Measurements from ENCODE around the gene GGA1. TPM values are rescaled to one million over a fixed set of nuclear protein-coding genes. Genes with fewer than 3 reads are reported as not detected.

The GGA1 gene
- total RNA-seq, 2 experiments from 2014 or later = 57.0 to 60.9 TPM

DNA sequence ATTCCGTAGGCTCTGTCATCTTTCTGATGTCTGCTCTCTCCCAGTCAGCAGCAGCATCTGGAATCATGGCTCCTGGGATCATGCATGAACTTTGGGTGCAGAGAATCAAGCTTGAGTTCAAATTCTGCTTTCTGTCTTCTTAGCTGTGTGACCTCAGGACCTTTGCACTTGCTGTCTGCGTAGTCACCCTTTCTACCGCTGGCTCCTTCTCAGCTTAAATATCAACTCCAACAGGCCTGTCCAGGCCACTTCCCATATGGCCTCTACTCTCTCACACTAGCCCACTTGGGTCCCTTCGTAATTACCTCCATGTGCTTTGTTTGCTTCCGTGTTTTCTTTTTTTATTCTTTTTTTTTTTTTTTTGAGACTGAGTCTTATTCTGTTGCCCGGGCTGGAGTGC, 4.6 kb upstream of the GGA1 start:
- no peak overlapping the region for H3K27ac ChIP-seq (ENCODE audit: low read depth in 1 of 2, low read length in 2 of 2)
- H3K36me3 ChIP-seq (ENCODE audit: insufficient read depth, low read length) = no peaks in the 10 kb centered on the region
- no peak for ATAC-seq (ENCODE audit: poor library complexity)
- POLR2A ChIA-PET = interaction anchor here (1.4 kb wide), 1 partner anchor 12 kb away, joined by 7 read pairs; no protein-coding TSS in a partner anchor
- H3K27me3 Mint-ChIP-seq = no peaks in the 10 kb centered on the region
- no peak for DNase-seq
- peaks cover 46% of the 10 kb centered on the region for H3K4me1 ChIP-seq (ENCODE audit: insufficient read depth, low read length)
- H3K27me3 ChIP-seq (ENCODE audit: control insufficient read depth in 1 of 2, insufficient read depth in 2 of 2, low read length in 2 of 2) = no peaks in the 10 kb centered on the region
- H3K36me3 Mint-ChIP-seq (ENCODE audit: low read depth) = peaks cover 7% of the 10 kb centered on the region
- H3K4me1 Mint-ChIP-seq (ENCODE audit: low read depth) = peaks cover 61% of the 10 kb centered on the region
- H3K27ac Mint-ChIP-seq = peak overlapping the region; percentile 9
- TF ChIP-seq, protein P1, sequence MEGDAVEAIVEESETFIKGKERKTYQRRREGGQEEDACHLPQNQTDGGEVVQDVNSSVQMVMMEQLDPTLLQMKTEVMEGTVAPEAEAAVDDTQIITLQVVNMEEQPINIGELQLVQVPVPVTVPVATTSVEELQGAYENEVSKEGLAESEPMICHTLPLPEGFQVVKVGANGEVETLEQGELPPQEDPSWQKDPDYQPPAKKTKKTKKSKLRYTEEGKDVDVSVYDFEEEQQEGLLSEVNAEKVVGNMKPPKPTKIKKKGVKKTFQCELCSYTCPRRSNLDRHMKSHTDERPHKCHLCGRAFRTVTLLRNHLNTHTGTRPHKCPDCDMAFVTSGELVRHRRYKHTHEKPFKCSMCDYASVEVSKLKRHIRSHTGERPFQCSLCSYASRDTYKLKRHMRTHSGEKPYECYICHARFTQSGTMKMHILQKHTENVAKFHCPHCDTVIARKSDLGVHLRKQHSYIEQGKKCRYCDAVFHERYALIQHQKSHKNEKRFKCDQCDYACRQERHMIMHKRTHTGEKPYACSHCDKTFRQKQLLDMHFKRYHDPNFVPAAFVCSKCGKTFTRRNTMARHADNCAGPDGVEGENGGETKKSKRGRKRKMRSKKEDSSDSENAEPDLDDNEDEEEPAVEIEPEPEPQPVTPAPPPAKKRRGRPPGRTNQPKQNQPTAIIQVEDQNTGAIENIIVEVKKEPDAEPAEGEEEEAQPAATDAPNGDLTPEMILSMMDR (IDR thresholded peaks at IDR 0.05) = no peak
- H3K4me3 ChIP-seq (ENCODE audit: low read length) = no peak overlapping the region
- no peak overlapping the region for H3K4me3 Mint-ChIP-seq
- CTCF ChIA-PET = interaction anchor here (0.7 to 6.0 kb wide), 2 partner anchors 12 to 482 kb away, joined by 3 to 70 read pairs; no protein-coding TSS in a partner anchor
- H3K9me3 Mint-ChIP-seq = no peaks in the 10 kb centered on the region
- intact Hi-C loops (cut with DNase I, micrococcal nuclease) = no loop called here
- H3K9me3 ChIP-seq (ENCODE audit: control insufficient read depth in 1 of 2, insufficient read depth in 1 of 2, low read length in 2 of 2) = no peaks in the 10 kb centered on the region

DNA sequence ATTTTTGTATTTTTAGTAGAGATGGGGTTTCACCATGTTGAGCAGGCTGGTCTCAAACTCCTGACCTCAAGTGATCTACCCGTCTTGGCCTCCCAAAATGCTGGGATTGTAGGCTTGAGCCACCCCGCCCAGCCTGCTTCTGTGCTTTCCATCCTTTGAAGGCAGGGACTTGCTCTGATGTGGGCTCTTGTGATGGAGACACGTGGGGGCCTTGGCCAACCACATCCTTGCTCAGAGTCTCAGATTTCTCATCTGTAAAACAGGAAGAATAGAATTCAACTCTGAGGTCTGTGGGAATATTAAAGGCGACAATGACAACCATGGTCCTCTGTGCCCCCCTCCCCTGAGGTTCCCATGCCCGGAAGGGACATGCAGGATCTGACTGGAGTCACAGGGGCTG, 3.8 kb upstream of the GGA1 start:
- Mint-ChIP-seq H3K27me3 (no peaks in the 10 kb centered on the region), H3K27ac (peak overlapping the region; percentile 80), H3K4me3 (peak overlapping the region; percentile 45), H3K36me3 (ENCODE audit: low read depth) (peaks cover 11% of the 10 kb centered on the region), H3K4me1 (ENCODE audit: low read depth) (peaks cover 68% of the 10 kb centered on the region), H3K9me3 (no peaks in the 10 kb centered on the region)
- no peaks in the 10 kb centered on the region for H3K27me3 ChIP-seq (ENCODE audit: control insufficient read depth in 1 of 2, insufficient read depth in 2 of 2, low read length in 2 of 2)
- ChIA-PET CTCF (interaction anchor here (6.0 kb wide), 1 partner anchor 12 kb away, joined by 70 read pairs; no protein-coding TSS in a partner anchor), POLR2A (interaction anchor here (0.6 to 5.2 kb wide), 2 partner anchors 13 to 239 kb away, joined by 4 to 59 read pairs; partner anchors contain the start of gene ANKRD54)
- H3K27ac ChIP-seq (ENCODE audit: low read depth in 1 of 2, low read length in 2 of 2) = peak overlapping the region; percentile 2 to 31
- intact Hi-C loops (cut with DNase I, micrococcal nuclease) = loop anchor here in 1 of 2 experiments (5.0 kb wide), 1 partner anchor 142 kb away; no protein-coding TSS in a partner anchor
- DNase-seq = peak; percentile 33 to 89 (median 58)
- ATAC-seq (ENCODE audit: poor library complexity) = peak; percentile 22
- H3K36me3 ChIP-seq (ENCODE audit: insufficient read depth, low read length) = no peaks in the 10 kb centered on the region
- H3K4me3 ChIP-seq (ENCODE audit: low read length) = peak overlapping the region; percentile 6
- TF ChIP-seq, protein P1 (IDR thresholded peaks at IDR 0.05) = no peak
- peaks cover 54% of the 10 kb centered on the region for H3K4me1 ChIP-seq (ENCODE audit: insufficient read depth, low read length)
- no peaks in the 10 kb centered on the region for H3K9me3 ChIP-seq (ENCODE audit: control insufficient read depth in 1 of 2, insufficient read depth in 1 of 2, low read length in 2 of 2)

DNA sequence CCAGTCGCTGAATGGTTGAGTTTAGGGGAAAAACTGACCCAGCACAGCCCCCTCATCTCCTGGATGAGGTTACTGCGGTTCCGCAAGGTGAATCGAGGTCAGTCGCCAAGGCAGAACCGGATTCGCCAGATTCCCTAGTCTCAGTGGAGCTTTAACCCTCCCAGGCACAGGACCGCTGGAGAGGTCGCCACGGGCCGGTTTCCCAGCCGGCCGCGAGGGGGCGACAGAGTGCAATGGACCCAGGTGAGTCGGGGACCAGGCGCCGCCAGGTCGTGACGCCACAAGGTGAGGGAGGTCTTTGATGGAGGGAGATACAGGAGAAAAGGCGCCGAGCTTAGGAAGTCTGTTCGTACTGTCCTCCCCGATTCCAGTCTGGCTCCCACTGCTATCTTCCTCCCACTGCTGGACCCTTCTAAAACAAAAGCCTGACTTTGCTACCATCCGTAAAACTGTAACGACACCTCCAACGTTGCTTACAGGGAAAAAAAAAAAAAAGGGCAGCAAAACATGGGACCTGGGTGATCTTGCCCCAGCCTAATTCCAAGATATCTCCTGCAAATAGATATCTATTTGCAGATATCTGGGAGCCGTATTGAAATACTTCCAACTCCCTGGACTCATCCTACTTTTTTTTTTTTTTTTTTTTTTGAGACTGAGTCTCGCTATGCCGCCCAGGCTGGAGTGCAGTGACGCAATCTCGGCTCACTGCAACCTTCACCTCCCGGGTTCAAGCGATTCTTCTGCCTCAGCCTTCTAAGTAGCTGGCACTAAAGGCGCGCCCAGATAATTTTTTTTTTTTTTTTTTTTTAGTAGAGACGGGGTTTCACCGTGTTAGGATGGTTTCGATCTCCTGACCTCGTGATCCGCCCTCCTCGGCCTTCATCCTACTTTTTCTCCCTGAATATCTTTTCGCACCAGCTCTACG, 1.4 kb upstream of the GGA1 start:
- Mint-ChIP-seq H3K36me3 (ENCODE audit: low read depth) (peaks cover 11% of the 10 kb centered on the region), H3K27ac (peak overlapping the region; percentile 92), H3K9me3 (no peaks in the 10 kb centered on the region), H3K4me3 (peak overlapping the region; percentile 81), H3K4me1 (ENCODE audit: low read depth) (peaks cover 61% of the 10 kb centered on the region), H3K27me3 (no peaks in the 10 kb centered on the region)
- POLR2A ChIA-PET = interaction anchor here (0.7 to 5.2 kb wide), 28 partner anchors 8 to 1435 kb away, joined by 3 to 78 read pairs (median 6); partner anchors contain the start of genes ANKRD54, LGALS1, LGALS2 and MFNG
- peaks cover 72% of the 10 kb centered on the region for H3K4me1 ChIP-seq (ENCODE audit: insufficient read depth, low read length)
- H3K36me3 ChIP-seq (ENCODE audit: insufficient read depth, low read length) = no peaks in the 10 kb centered on the region
- H3K27me3 ChIP-seq (ENCODE audit: control insufficient read depth in 1 of 2, insufficient read depth in 2 of 2, low read length in 2 of 2) = no peaks in the 10 kb centered on the region
- DNase-seq (peak; percentile 85 to 96 (median 90)), ATAC-seq (ENCODE audit: poor library complexity) (peak; percentile 27)
- TF ChIP-seq, protein P1 (IDR thresholded peaks at IDR 0.05) = peak; percentile 92
- CTCF ChIA-PET = interaction anchor here (0.6 to 6.0 kb wide), 28 partner anchors 9 to 630 kb away, joined by 3 to 70 read pairs (median 5); partner anchors contain the start of genes ANKRD54, LGALS1, NOL12 and PDXP
- intact Hi-C loops (cut with DNase I, micrococcal nuclease) = loop anchor here in 1 of 2 experiments (5.0 kb wide), 1 partner anchor 140 kb away; no protein-coding TSS in a partner anchor
- peak overlapping the region; percentile 55 for H3K4me3 ChIP-seq (ENCODE audit: low read length)
- H3K9me3 ChIP-seq (ENCODE audit: control insufficient read depth in 1 of 2, insufficient read depth in 1 of 2, low read length in 2 of 2) = no peaks in the 10 kb centered on the region
- peak overlapping the region; percentile 88 to 98 for H3K27ac ChIP-seq (ENCODE audit: low read depth in 1 of 2, low read length in 2 of 2)
